ENCODE results near the gene SELENOP.

DNA sequence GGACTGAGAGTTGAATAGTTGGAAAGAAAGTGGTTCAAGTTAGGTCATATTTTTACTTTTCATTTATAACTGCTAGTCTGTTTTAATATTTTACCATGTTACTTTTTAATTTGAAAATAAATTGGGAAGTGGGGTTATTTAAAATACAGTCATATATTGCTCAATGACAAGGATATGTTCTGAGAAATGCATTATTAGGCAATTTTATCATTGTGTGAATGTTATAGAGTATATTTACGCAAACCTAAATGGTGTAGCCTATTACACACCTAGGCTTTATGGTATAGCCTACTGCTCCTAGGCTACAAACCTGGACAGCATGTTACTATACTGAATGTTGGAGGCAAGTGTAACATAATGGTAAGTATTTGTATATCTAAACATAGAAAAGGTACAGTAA lies 49.9 kb downstream of the SELENOP start:
- TF ChIP-seq, protein P1, sequence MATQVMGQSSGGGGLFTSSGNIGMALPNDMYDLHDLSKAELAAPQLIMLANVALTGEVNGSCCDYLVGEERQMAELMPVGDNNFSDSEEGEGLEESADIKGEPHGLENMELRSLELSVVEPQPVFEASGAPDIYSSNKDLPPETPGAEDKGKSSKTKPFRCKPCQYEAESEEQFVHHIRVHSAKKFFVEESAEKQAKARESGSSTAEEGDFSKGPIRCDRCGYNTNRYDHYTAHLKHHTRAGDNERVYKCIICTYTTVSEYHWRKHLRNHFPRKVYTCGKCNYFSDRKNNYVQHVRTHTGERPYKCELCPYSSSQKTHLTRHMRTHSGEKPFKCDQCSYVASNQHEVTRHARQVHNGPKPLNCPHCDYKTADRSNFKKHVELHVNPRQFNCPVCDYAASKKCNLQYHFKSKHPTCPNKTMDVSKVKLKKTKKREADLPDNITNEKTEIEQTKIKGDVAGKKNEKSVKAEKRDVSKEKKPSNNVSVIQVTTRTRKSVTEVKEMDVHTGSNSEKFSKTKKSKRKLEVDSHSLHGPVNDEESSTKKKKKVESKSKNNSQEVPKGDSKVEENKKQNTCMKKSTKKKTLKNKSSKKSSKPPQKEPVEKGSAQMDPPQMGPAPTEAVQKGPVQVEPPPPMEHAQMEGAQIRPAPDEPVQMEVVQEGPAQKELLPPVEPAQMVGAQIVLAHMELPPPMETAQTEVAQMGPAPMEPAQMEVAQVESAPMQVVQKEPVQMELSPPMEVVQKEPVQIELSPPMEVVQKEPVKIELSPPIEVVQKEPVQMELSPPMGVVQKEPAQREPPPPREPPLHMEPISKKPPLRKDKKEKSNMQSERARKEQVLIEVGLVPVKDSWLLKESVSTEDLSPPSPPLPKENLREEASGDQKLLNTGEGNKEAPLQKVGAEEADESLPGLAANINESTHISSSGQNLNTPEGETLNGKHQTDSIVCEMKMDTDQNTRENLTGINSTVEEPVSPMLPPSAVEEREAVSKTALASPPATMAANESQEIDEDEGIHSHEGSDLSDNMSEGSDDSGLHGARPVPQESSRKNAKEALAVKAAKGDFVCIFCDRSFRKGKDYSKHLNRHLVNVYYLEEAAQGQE (IDR thresholded peaks at IDR 0.05; ENCODE audit: borderline replicate concordance): no peak
- TF ChIP-seq, protein P2, sequence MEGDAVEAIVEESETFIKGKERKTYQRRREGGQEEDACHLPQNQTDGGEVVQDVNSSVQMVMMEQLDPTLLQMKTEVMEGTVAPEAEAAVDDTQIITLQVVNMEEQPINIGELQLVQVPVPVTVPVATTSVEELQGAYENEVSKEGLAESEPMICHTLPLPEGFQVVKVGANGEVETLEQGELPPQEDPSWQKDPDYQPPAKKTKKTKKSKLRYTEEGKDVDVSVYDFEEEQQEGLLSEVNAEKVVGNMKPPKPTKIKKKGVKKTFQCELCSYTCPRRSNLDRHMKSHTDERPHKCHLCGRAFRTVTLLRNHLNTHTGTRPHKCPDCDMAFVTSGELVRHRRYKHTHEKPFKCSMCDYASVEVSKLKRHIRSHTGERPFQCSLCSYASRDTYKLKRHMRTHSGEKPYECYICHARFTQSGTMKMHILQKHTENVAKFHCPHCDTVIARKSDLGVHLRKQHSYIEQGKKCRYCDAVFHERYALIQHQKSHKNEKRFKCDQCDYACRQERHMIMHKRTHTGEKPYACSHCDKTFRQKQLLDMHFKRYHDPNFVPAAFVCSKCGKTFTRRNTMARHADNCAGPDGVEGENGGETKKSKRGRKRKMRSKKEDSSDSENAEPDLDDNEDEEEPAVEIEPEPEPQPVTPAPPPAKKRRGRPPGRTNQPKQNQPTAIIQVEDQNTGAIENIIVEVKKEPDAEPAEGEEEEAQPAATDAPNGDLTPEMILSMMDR (IDR thresholded peaks at IDR 0.05; ENCODE audit: poor library complexity, severe bottlenecking): no peak
- TF ChIP-seq POLR2AphosphoS5 (IDR thresholded peaks at IDR 0.05) (no peak), EP300 (conservative IDR thresholded peaks at IDR 0.05; ENCODE audit: poor library complexity, severe bottlenecking) (no peak), EZH2 (IDR thresholded peaks at IDR 0.05; ENCODE audit: borderline replicate concordance, insufficient read depth, low read length, poor library complexity, severe bottlenecking) (no peak), RAD21 (conservative IDR thresholded peaks at IDR 0.05) (no peak), SMC3 (conservative IDR thresholded peaks at IDR 0.05; ENCODE audit: poor library complexity) (no peak), TAF1 (IDR thresholded peaks at IDR 0.05; ENCODE audit: low read depth) (no peak)

Measured in neural cell (in vitro differentiated cells).